C1 segment of cervical spinal cord (tissue), 14 donors: ENCODE measurements around the gene WDR93.
"Not testable (repeated sequence)": the region's sequence is repeated elsewhere in the genome, so short reads cannot be mapped to it uniquely, and the experiment has no call there.

Source experiments
- DNase-seq, 14 donors: peaks; one replicate each; lab custom pipeline; 2025; lab: John Stamatoyannopoulos, UW

The WDR93 gene

GRCh38 chr15:89785774-89786140, 95.1 kb downstream of the WDR93 start:
- DNase-seq: no peak

- DNase-seq: no peak
Observed at GRCh38 chr15:89787944-89788343, 97.3 kb downstream of the WDR93 start.

- DNase-seq: not testable (repeated sequence)
Observed at GRCh38 chr15:89788585-89788984, 98.0 kb downstream of the WDR93 start.

- no peak for DNase-seq
Observed at GRCh38 chr15:89790206-89790605, 99.6 kb downstream of the WDR93 start.

- no peak for DNase-seq
Observed at GRCh38 chr15:89790661-89791060, 100.0 kb downstream of the WDR93 start.

- DNase-seq: no peak
Observed at GRCh38 chr15:89792106-89792805, 101.6 kb downstream of the WDR93 start.
